ENCODE data around the gene NFKB1.
A peak's percentile ranks its signal among the peaks of the same experiment; 100 is the strongest.
"Not testable (repeated sequence)": the region's sequence is repeated elsewhere in the genome, so short reads cannot be mapped to it uniquely, and the experiment has no call there.

The NFKB1 gene

GRCh38 chr4:102601586-102602227, 100.5 kb downstream of the NFKB1 start:
- no peak for DNase-seq

- DNase-seq = no peak
Measured at GRCh38 chr4:102604222-102604940, 103.2 kb downstream of the NFKB1 start.

GRCh38 chr4:102606261-102606660, 105.1 kb downstream of the NFKB1 start:
- DNase-seq = no peak

GRCh38 chr4:102606846-102607450, 105.8 kb downstream of the NFKB1 start:
- DNase-seq = no peak

- DNase-seq = no peak
Measured at GRCh38 chr4:102608190-102608589, 107.0 kb downstream of the NFKB1 start.

- DNase-seq = no peak
Measured at GRCh38 chr4:102610007-102610406, 108.8 kb downstream of the NFKB1 start.

- no peak for DNase-seq
Measured at GRCh38 chr4:102610476-102610875, 109.3 kb downstream of the NFKB1 start.

GRCh38 chr4:102612210-102612609, 111.1 kb downstream of the NFKB1 start:
- no peak for DNase-seq

GRCh38 chr4:102612824-102613366, 111.7 kb downstream of the NFKB1 start:
- DNase-seq = peak; percentile 20

GRCh38 chr4:102614801-102615200, 113.6 kb downstream of the NFKB1 start:
- DNase-seq = no peak

- no peak for DNase-seq
Measured at GRCh38 chr4:102616636-102617035, 115.5 kb downstream of the NFKB1 start.

GRCh38 chr4:102619021-102619420, 117.9 kb downstream of the NFKB1 start:
- DNase-seq = not testable (repeated sequence)

GRCh38 chr4:102619776-102620631, 118.8 kb downstream of the NFKB1 start:
- DNase-seq = not testable (repeated sequence)

GRCh38 chr4:102620697-102621497, 119.7 kb downstream of the NFKB1 start:
- DNase-seq = no peak

- no peak for DNase-seq
Measured at GRCh38 chr4:102623622-102624021, 122.5 kb downstream of the NFKB1 start.

GRCh38 chr4:102624505-102624904, 123.3 kb downstream of the NFKB1 start:
- no peak for DNase-seq

GRCh38 chr4:102625232-102625930, 124.2 kb downstream of the NFKB1 start:
- peak; percentile 45 for DNase-seq

GRCh38 chr4:102627831-102628523, 126.8 kb downstream of the NFKB1 start:
- DNase-seq = no peak

- no peak for DNase-seq
Measured at GRCh38 chr4:102629673-102630072, 128.5 kb downstream of the NFKB1 start.

GRCh38 chr4:102631616-102632015, 130.5 kb downstream of the NFKB1 start:
- DNase-seq = no peak
